ENCODE data around the gene TADA1. TPM values are rescaled to one million over a fixed set of nuclear protein-coding genes. Genes with fewer than 3 reads are reported as not detected.
A peak's percentile ranks its signal among the peaks of the same experiment; 100 is the strongest.

Gene TADA1
- total and polyA plus RNA-seq, 4 donors, result 21.3 to 30.0 (median 28.1) TPM

GRCh38 chr1:166911624-166912023, 35.6 kb upstream of the TADA1 start:
- no CpG with 5 or more reads among the region's 1 CpG for WGBS (ENCODE audit: insufficient coverage)
- H3K27ac ChIP-seq (ENCODE audit: low read depth, low read length), result no peak overlapping the region
- peaks cover 6% of the 10 kb centered on the region for H3K9me3 ChIP-seq (ENCODE audit: control insufficient read depth, insufficient read depth, low read length)
- H3K4me1 ChIP-seq (ENCODE audit: control insufficient read depth, insufficient read depth, low read length), result no peaks in the 10 kb centered on the region
- no peaks in the 10 kb centered on the region for H3K27me3 ChIP-seq (ENCODE audit: control insufficient read depth, insufficient read depth, low read length)
- H3K36me3 ChIP-seq (ENCODE audit: control insufficient read depth, insufficient read depth, low read length), result peaks cover 2% of the 10 kb centered on the region
- H3K4me3 ChIP-seq (ENCODE audit: low read depth, low read length), result no peak overlapping the region
- DNase-seq (ENCODE audit: low read depth in 4 of 6, low spot score in 6 of 6), result no peak

GRCh38 chr1:166910396-166910994, 34.4 kb upstream of the TADA1 start:
- Histone ChIP-seq H3K27ac (ENCODE audit: low read depth, low read length) (no peak overlapping the region), H3K36me3 (ENCODE audit: control insufficient read depth, insufficient read depth, low read length) (no peaks in the 10 kb centered on the region), H3K4me3 (ENCODE audit: low read depth, low read length) (no peak overlapping the region), H3K4me1 (ENCODE audit: control insufficient read depth, insufficient read depth, low read length) (no peaks in the 10 kb centered on the region), H3K27me3 (ENCODE audit: control insufficient read depth, insufficient read depth, low read length) (no peaks in the 10 kb centered on the region), H3K9me3 (ENCODE audit: control insufficient read depth, insufficient read depth, low read length) (peaks cover 6% of the 10 kb centered on the region)
- peak in 5 of 6 donors; percentile 51 to 92 (median 58) for DNase-seq (ENCODE audit: low read depth in 4 of 6, low spot score in 6 of 6)
- WGBS (ENCODE audit: insufficient coverage), result no CpG with 5 or more reads among the region's 1 CpG

DNA sequence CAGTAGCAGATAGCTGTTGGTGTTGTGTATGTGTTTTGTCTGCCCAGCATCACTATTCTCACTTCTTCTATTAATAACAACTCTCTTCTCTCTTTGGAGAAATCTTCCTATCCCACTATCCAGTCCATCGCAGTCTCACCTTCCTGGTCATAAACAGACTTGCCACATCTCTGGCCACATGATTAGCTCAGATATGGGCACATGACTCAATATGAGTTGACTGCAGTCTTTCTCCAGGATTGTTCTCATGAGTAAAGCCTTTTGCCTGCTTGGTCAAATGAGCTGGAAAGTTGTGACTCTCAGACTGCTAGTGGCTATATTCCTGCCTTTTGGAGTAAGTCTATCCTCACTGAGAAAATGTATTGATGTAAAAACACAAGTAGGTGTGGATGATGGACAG, 32.9 kb upstream of the TADA1 start:
- 80% methylated on average over 1 of the region's 1 CpG for WGBS (ENCODE audit: insufficient coverage)
- no peaks in the 10 kb centered on the region for H3K27me3 ChIP-seq (ENCODE audit: control insufficient read depth, insufficient read depth, low read length)
- H3K4me1 ChIP-seq (ENCODE audit: control insufficient read depth, insufficient read depth, low read length), result no peaks in the 10 kb centered on the region
- no peak overlapping the region for H3K27ac ChIP-seq (ENCODE audit: low read depth, low read length)
- no peaks in the 10 kb centered on the region for H3K36me3 ChIP-seq (ENCODE audit: control insufficient read depth, insufficient read depth, low read length)
- no peak for DNase-seq (ENCODE audit: low read depth in 4 of 6, low spot score in 6 of 6)
- H3K4me3 ChIP-seq (ENCODE audit: low read depth, low read length), result no peak overlapping the region
- peaks cover 6% of the 10 kb centered on the region for H3K9me3 ChIP-seq (ENCODE audit: control insufficient read depth, insufficient read depth, low read length)

DNA sequence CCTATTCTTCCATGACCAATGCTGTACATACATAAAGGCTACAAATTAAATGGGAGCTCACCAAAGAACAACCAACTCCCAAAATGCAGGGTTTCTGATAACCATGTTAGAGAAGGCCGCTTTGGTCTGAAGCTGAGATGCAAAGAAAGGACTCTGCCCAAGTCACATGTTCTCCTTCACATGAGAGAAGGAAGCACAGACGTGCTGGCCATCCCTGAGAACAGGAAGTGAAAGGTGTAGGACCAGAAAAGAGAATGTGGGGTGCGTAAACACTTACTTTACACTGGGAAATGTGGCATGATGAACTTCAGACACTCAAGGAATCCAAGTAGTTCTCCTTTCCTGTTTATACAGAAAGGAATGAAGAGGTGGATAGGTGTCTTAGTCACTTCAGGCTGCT, 31.7 kb upstream of the TADA1 start:
- Histone ChIP-seq H3K36me3 (ENCODE audit: control insufficient read depth, insufficient read depth, low read length) (no peaks in the 10 kb centered on the region), H3K27ac (ENCODE audit: low read depth, low read length) (no peak overlapping the region), H3K4me1 (ENCODE audit: control insufficient read depth, insufficient read depth, low read length) (no peaks in the 10 kb centered on the region), H3K4me3 (ENCODE audit: low read depth, low read length) (no peak overlapping the region), H3K9me3 (ENCODE audit: control insufficient read depth, insufficient read depth, low read length) (peaks cover 6% of the 10 kb centered on the region), H3K27me3 (ENCODE audit: control insufficient read depth, insufficient read depth, low read length) (no peaks in the 10 kb centered on the region)
- no peak for DNase-seq (ENCODE audit: low read depth in 4 of 6, low spot score in 6 of 6)
- WGBS (ENCODE audit: insufficient coverage), result no CpG with 5 or more reads among the region's 3 CpGs

DNA sequence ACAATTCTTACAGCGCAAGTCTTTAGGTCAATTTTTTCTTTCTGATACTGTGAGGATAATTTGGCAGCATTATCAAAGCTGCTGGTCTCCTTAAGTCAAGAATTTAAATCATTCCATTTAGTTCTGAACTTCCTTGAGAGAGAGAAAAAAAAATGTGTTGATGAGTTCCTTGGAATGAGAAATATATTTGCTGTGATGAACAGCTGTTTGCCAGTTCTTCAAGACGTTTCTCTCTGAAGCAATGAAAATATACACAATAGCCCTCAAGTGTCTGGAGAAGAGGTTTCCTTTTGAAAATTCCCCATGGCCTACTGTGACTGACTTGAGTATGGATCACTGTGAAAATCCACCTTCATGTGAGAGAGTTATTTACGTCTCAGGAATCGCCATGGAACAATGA, 31.0 kb upstream of the TADA1 start:
- no peak overlapping the region for H3K4me3 ChIP-seq (ENCODE audit: low read depth, low read length)
- peaks cover 5% of the 10 kb centered on the region for H3K9me3 ChIP-seq (ENCODE audit: control insufficient read depth, insufficient read depth, low read length)
- no peaks in the 10 kb centered on the region for H3K4me1 ChIP-seq (ENCODE audit: control insufficient read depth, insufficient read depth, low read length)
- no peaks in the 10 kb centered on the region for H3K27me3 ChIP-seq (ENCODE audit: control insufficient read depth, insufficient read depth, low read length)
- no peak overlapping the region for H3K27ac ChIP-seq (ENCODE audit: low read depth, low read length)
- H3K36me3 ChIP-seq (ENCODE audit: control insufficient read depth, insufficient read depth, low read length), result no peaks in the 10 kb centered on the region
- 82% methylated on average over 2 of the region's 4 CpGs for WGBS (ENCODE audit: insufficient coverage)
- DNase-seq (ENCODE audit: low read depth in 4 of 6, low spot score in 6 of 6), result no peak

- no peak overlapping the region for H3K4me3 ChIP-seq (ENCODE audit: low read depth, low read length)
- H3K27ac ChIP-seq (ENCODE audit: low read depth, low read length), result no peak overlapping the region
- H3K36me3 ChIP-seq (ENCODE audit: control insufficient read depth, insufficient read depth, low read length), result no peaks in the 10 kb centered on the region
- no peaks in the 10 kb centered on the region for H3K4me1 ChIP-seq (ENCODE audit: control insufficient read depth, insufficient read depth, low read length)
- no peaks in the 10 kb centered on the region for H3K27me3 ChIP-seq (ENCODE audit: control insufficient read depth, insufficient read depth, low read length)
- peaks cover under 1% of the 10 kb centered on the region for H3K9me3 ChIP-seq (ENCODE audit: control insufficient read depth, insufficient read depth, low read length)
- WGBS (ENCODE audit: insufficient coverage), result 90% methylated on average over 3 of the region's 3 CpGs
- no peak for DNase-seq (ENCODE audit: low read depth in 4 of 6, low spot score in 6 of 6)
Measured at GRCh38 chr1:166906647-166907046, 30.6 kb upstream of the TADA1 start.

- no peak for DNase-seq (ENCODE audit: low read depth in 4 of 6, low spot score in 6 of 6)
- no peaks in the 10 kb centered on the region for H3K27me3 ChIP-seq (ENCODE audit: control insufficient read depth, insufficient read depth, low read length)
- no peaks in the 10 kb centered on the region for H3K9me3 ChIP-seq (ENCODE audit: control insufficient read depth, insufficient read depth, low read length)
- no peaks in the 10 kb centered on the region for H3K4me1 ChIP-seq (ENCODE audit: control insufficient read depth, insufficient read depth, low read length)
- WGBS (ENCODE audit: insufficient coverage), result no CpG with 5 or more reads among the region's 3 CpGs
- no peak overlapping the region for H3K27ac ChIP-seq (ENCODE audit: low read depth, low read length)
- H3K36me3 ChIP-seq (ENCODE audit: control insufficient read depth, insufficient read depth, low read length), result no peaks in the 10 kb centered on the region
- no peak overlapping the region for H3K4me3 ChIP-seq (ENCODE audit: low read depth, low read length)
Measured at GRCh38 chr1:166905900-166906299, 29.8 kb upstream of the TADA1 start.

DNA sequence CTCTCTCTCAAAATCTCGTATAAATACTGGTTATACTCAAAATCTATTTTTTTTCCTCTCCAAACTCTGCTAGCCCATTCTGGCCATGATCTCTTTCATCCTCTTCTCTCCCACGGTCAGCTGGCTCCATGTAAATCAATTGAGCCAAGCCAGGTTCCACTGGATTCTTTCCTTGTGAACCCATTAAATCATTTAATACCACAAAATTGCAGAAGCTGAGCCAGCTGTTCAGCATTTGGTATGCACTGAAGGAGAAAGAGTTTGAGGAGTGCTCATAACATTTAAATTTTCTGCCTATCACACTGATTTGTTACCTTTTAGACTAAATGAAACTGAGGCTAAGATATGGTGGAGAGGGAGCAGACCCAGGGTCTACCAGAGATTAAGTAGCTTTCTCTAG, 29.1 kb upstream of the TADA1 start:
- H3K36me3 ChIP-seq (ENCODE audit: control insufficient read depth, insufficient read depth, low read length), result no peaks in the 10 kb centered on the region
- DNase-seq (ENCODE audit: low read depth in 4 of 6, low spot score in 6 of 6), result no peak
- no peak overlapping the region for H3K27ac ChIP-seq (ENCODE audit: low read depth, low read length)
- no peaks in the 10 kb centered on the region for H3K4me1 ChIP-seq (ENCODE audit: control insufficient read depth, insufficient read depth, low read length)
- no peak overlapping the region for H3K4me3 ChIP-seq (ENCODE audit: low read depth, low read length)
- 75% methylated on average over 2 of the region's 2 CpGs for WGBS (ENCODE audit: insufficient coverage)
- H3K9me3 ChIP-seq (ENCODE audit: control insufficient read depth, insufficient read depth, low read length), result no peaks in the 10 kb centered on the region
- H3K27me3 ChIP-seq (ENCODE audit: control insufficient read depth, insufficient read depth, low read length), result no peaks in the 10 kb centered on the region

- H3K4me1 ChIP-seq (ENCODE audit: control insufficient read depth, insufficient read depth, low read length), result no peaks in the 10 kb centered on the region
- no peak for DNase-seq (ENCODE audit: low read depth in 4 of 6, low spot score in 6 of 6)
- H3K4me3 ChIP-seq (ENCODE audit: low read depth, low read length), result no peak overlapping the region
- no peaks in the 10 kb centered on the region for H3K36me3 ChIP-seq (ENCODE audit: control insufficient read depth, insufficient read depth, low read length)
- no peaks in the 10 kb centered on the region for H3K27me3 ChIP-seq (ENCODE audit: control insufficient read depth, insufficient read depth, low read length)
- no peak overlapping the region for H3K27ac ChIP-seq (ENCODE audit: low read depth, low read length)
- H3K9me3 ChIP-seq (ENCODE audit: control insufficient read depth, insufficient read depth, low read length), result no peaks in the 10 kb centered on the region
- WGBS (ENCODE audit: insufficient coverage), result no CpG with 5 or more reads among the region's 1 CpG
Measured at GRCh38 chr1:166903232-166903631, 27.2 kb upstream of the TADA1 start.

DNA sequence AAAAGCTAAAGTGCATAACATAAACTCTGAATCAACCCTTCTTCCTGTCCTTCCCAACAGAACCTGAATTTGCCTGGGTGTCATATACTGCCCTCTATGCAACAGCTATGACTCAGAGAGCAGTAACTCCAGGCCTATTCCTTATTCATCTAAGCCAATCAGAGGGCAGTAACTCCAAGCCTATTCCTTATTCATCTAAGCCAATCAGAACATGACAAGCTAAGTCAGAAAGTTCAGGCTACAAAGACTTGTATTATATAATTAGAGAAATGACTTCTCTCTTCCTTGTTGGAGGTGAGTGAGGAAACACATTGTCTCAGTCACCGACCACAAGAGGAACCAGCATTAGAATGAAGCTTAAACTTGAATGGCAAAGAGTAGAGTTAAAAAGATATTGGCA, 26.2 kb upstream of the TADA1 start:
- no peak for DNase-seq (ENCODE audit: low read depth in 4 of 6, low spot score in 6 of 6)
- Histone ChIP-seq H3K27ac (ENCODE audit: low read depth, low read length) (no peak overlapping the region), H3K9me3 (ENCODE audit: control insufficient read depth, insufficient read depth, low read length) (no peaks in the 10 kb centered on the region), H3K27me3 (ENCODE audit: control insufficient read depth, insufficient read depth, low read length) (no peaks in the 10 kb centered on the region), H3K4me1 (ENCODE audit: control insufficient read depth, insufficient read depth, low read length) (no peaks in the 10 kb centered on the region), H3K36me3 (ENCODE audit: control insufficient read depth, insufficient read depth, low read length) (no peaks in the 10 kb centered on the region), H3K4me3 (ENCODE audit: low read depth, low read length) (no peak overlapping the region)
- WGBS (ENCODE audit: insufficient coverage), result no CpG with 5 or more reads among the region's 1 CpG
